ENCODE measurements around the gene CAPRIN1. TPM values are rescaled to one million over a fixed set of nuclear protein-coding genes. Genes with fewer than 3 reads are reported as not detected.
"Not testable (repeated sequence)": the region's sequence is repeated elsewhere in the genome, so short reads cannot be mapped to it uniquely, and the experiment has no call there.

Gene CAPRIN1
- total RNA-seq, 1 experiment from 2014 or later: 224 TPM

DNA sequence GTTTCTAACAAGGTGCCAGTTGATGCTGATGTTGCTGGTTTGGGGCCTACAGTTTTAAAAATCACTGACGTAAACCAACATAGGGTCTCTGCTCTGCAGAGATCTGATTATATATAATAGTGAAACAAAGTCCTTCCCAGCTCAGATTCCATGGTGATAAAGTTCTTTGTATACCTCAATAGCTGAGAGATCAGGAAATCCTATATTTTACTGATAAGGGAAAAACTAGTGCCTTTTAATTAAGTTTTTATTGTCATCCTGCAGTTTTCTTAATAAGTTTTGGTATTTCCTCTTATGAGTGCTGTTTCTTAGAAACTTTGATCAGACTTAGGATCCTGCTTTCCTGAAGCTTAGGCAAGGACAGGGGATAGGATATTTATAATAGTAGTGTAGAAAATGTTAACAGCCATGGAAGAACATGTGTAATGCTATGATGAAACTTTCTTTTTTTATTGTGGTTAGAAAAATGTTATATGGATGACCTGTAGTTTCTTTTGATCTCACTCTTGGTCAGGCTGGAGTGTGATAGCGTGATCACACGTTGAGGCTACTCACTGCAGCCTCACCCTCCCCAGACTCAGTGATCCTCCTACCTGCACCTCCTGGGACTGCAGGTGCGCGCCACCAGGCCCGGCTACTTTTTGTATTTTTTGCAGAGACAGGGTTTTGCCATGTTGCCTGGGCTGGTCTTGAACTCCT lies 14.1 kb downstream of the CAPRIN1 start:
- Histone ChIP-seq H3K36me3 (ENCODE audit: low read depth, low read length) (peaks cover 11% of the 10 kb centered on the region; the same call in 1 of the 2 replicates), H3K9me3 (ENCODE audit: low read length) (no peaks in the 10 kb centered on the region), H3F3A (ENCODE audit: low read length, unreplicated experiment) (no peaks in the 10 kb centered on the region), H4K20me1 (ENCODE audit: low read length) (peaks cover 61% of the 10 kb centered on the region), H3K4me3 (ENCODE audit: low read length) (no peak overlapping the region), H2AFZ (ENCODE audit: low read length) (no peak overlapping the region), H3K27me3 (ENCODE audit: low read length) (no peaks in the 10 kb centered on the region), H3K9ac (ENCODE audit: low read length) (no peak overlapping the region), H3K4me1 (ENCODE audit: insufficient read depth, low read length) (no peaks in the 10 kb centered on the region), H3K79me2 (ENCODE audit: low read length) (peaks cover 100% of the 10 kb centered on the region), H3K9me2 (replicated peaks; ENCODE audit: low read length) (no peaks in the 10 kb centered on the region), H3K27ac (ENCODE audit: low read length) (no peak overlapping the region), H3K4me2 (ENCODE audit: low read length) (no peak overlapping the region)
- no peak for TF ChIP-seq EZH2phosphoT487 (IDR thresholded peaks at IDR 0.05; ENCODE audit: borderline replicate concordance, low read length)
- TF ChIP-seq, protein P1, sequence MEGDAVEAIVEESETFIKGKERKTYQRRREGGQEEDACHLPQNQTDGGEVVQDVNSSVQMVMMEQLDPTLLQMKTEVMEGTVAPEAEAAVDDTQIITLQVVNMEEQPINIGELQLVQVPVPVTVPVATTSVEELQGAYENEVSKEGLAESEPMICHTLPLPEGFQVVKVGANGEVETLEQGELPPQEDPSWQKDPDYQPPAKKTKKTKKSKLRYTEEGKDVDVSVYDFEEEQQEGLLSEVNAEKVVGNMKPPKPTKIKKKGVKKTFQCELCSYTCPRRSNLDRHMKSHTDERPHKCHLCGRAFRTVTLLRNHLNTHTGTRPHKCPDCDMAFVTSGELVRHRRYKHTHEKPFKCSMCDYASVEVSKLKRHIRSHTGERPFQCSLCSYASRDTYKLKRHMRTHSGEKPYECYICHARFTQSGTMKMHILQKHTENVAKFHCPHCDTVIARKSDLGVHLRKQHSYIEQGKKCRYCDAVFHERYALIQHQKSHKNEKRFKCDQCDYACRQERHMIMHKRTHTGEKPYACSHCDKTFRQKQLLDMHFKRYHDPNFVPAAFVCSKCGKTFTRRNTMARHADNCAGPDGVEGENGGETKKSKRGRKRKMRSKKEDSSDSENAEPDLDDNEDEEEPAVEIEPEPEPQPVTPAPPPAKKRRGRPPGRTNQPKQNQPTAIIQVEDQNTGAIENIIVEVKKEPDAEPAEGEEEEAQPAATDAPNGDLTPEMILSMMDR (conservative IDR thresholded peaks at IDR 0.05; ENCODE audit: low read depth, low read length): no peak; the same call in 1 of the 2 replicates
- no peak for TF ChIP-seq EZH2 (IDR thresholded peaks at IDR 0.05; ENCODE audit: low read length, unreplicated experiment)
- DNase-seq: no peak
- ChIA-PET POLR2A (ENCODE audit: unreplicated experiment) (interaction anchor here (0.7 kb wide), 1 partner anchor 13 kb away, joined by 4 read pairs; no protein-coding TSS in a partner anchor), CTCF (no interaction called here)
- no peak for ATAC-seq
- no TSS peak for BruUV-seq (replicated peaks)
- intact Hi-C loops (cut with micrococcal nuclease): no loop called here

DNA sequence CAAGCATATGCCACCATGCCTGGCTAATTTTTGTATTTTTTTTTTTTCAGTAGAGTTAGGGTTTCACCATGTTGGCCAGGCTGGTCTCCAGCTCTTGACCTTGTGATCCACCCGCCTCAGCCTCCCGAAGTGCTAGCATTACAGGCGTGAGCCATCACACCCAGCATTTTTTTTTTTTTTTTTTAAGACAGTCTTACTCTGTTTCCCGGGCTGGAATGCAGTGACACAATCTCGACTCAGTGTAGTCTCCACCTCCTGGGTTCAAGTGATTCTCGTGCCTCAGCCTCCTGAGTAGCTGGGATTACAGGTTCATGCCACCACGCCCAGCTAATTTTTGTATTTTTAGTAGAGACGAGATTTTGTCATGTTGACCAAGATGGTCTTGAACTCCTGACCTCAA lies 15.2 kb downstream of the CAPRIN1 start:
- Histone ChIP-seq H4K20me1 (ENCODE audit: low read length) (peaks cover 62% of the 10 kb centered on the region), H3K36me3 (ENCODE audit: low read depth, low read length) (peaks cover 14% of the 10 kb centered on the region), H3K79me2 (ENCODE audit: low read length) (peaks cover 100% of the 10 kb centered on the region)
- CTCF ChIA-PET: interaction anchor here (0.6 kb wide), 1 partner anchor 79 kb away, joined by 8 read pairs; no protein-coding TSS in a partner anchor
- H3K27me3 ChIP-seq (ENCODE audit: low read length); H3K4me1 ChIP-seq (ENCODE audit: insufficient read depth, low read length); intact Hi-C loops (cut with micrococcal nuclease); H3K4me2 ChIP-seq (ENCODE audit: low read length); H3K9me2 ChIP-seq (replicated peaks; ENCODE audit: low read length); H3K9me3 ChIP-seq (ENCODE audit: low read length); BruUV-seq (replicated peaks); ATAC-seq; H2AFZ ChIP-seq (ENCODE audit: low read length); H3K9ac ChIP-seq (ENCODE audit: low read length); POLR2A ChIA-PET (ENCODE audit: unreplicated experiment); DNase-seq; H3F3A ChIP-seq (ENCODE audit: low read length, unreplicated experiment); H3K27ac ChIP-seq (ENCODE audit: low read length); H3K4me3 ChIP-seq (ENCODE audit: low read length): not testable (repeated sequence)

DNA sequence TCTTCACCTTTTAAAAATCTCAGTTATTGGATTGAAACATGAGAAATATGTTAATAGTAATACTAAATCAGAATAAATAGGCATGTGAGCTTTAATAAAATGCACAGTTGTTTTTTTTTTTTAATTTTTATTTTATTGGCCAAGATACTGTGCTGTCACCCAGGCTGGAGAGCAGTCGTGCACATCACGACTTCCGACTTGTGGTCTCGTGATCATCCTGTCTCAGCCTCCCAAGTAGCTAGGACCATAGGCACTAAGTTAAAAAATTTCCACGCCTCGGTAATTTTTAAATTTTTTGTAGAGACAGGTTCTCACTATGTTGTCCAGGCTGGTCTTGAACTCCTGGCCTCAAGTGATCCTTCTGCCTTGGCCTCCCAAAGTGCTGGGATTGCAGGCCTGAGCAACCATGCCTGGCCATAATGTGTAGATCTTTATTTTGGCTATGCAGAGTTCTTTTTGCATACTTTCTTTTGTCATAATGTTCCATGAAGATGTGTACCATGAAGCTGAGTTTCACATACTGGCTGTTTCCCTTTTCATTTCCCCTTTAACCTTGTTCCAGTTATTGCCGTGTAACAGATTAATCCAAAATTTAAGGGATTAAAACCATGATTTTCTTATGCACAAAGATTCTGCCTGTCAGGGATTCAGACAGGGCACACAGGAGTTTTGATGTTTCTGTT lies 16.0 kb downstream of the CAPRIN1 start:
- H2AFZ ChIP-seq (ENCODE audit: low read length): no peak overlapping the region
- no peaks in the 10 kb centered on the region for H3K9me2 ChIP-seq (replicated peaks; ENCODE audit: low read length)
- no peak overlapping the region for H3K27ac ChIP-seq (ENCODE audit: low read length)
- peaks cover 99% of the 10 kb centered on the region for H3K79me2 ChIP-seq (ENCODE audit: low read length)
- H4K20me1 ChIP-seq (ENCODE audit: low read length): peaks cover 64% of the 10 kb centered on the region
- POLR2A ChIA-PET (ENCODE audit: unreplicated experiment): no interaction called here
- ATAC-seq (no peak), DNase-seq (no peak)
- no peaks in the 10 kb centered on the region for H3K4me1 ChIP-seq (ENCODE audit: insufficient read depth, low read length)
- no peak overlapping the region for H3K4me2 ChIP-seq (ENCODE audit: low read length)
- no TSS peak for BruUV-seq (replicated peaks)
- TF ChIP-seq EZH2 (IDR thresholded peaks at IDR 0.05; ENCODE audit: low read length, unreplicated experiment): no peak
- TF ChIP-seq, protein P1 (conservative IDR thresholded peaks at IDR 0.05; ENCODE audit: low read depth, low read length): no peak
- no peak for TF ChIP-seq EZH2phosphoT487 (IDR thresholded peaks at IDR 0.05; ENCODE audit: borderline replicate concordance, low read length)
- intact Hi-C loops (cut with micrococcal nuclease): no loop called here
- no peaks in the 10 kb centered on the region for H3K27me3 ChIP-seq (ENCODE audit: low read length)
- H3K9ac ChIP-seq (ENCODE audit: low read length): no peak overlapping the region
- no peak overlapping the region for H3K4me3 ChIP-seq (ENCODE audit: low read length)
- no peaks in the 10 kb centered on the region for H3F3A ChIP-seq (ENCODE audit: low read length, unreplicated experiment)
- CTCF ChIA-PET: no interaction called here
- H3K9me3 ChIP-seq (ENCODE audit: low read length): no peaks in the 10 kb centered on the region
- H3K36me3 ChIP-seq (ENCODE audit: low read depth, low read length): peaks cover 20% of the 10 kb centered on the region
